Ishikawa (cell line): ENCODE data around the gene OSBPL10.

Source experiments
- CEBPB ChIP-seq: IDR thresholded peaks from 2 replicates; pipeline ENCODE4 v1.6.1; 2012
- CREB1 ChIP-seq: IDR thresholded peaks from 2 replicates; pipeline ENCODE4 v1.6.1; 2012; ENCODE audit warnings: low read depth
- EGR1 ChIP-seq: IDR thresholded peaks from 2 replicates; pipeline ENCODE4 v1.6.1; 2012
- EP300 ChIP-seq: IDR thresholded peaks from 2 replicates; pipeline ENCODE4 v1.6.1; 2012; ENCODE audit warnings: borderline replicate concordance
- FOXM1 ChIP-seq: IDR thresholded peaks from 2 replicates; pipeline ENCODE4 v1.6.1; 2012; ENCODE audit warnings: low read depth, borderline replicate concordance
- MAX ChIP-seq: IDR thresholded peaks from 2 replicates; pipeline ENCODE4 v1.6.1; 2012
- NFIC ChIP-seq: IDR thresholded peaks from 2 replicates; pipeline ENCODE4 v1.6.1; 2012
- RAD21 ChIP-seq: IDR thresholded peaks from 2 replicates; pipeline ENCODE4 v1.6.1; 2012; ENCODE audit warnings: low read depth
- REST ChIP-seq: IDR thresholded peaks from 2 replicates; pipeline ENCODE4 v1.6.1; 2012; ENCODE audit warnings: low read depth, mild to moderate bottlenecking
- TAF1 ChIP-seq: IDR thresholded peaks from 2 replicates; pipeline ENCODE4 v1.6.1; 2012; ENCODE audit warnings: low read depth, mild to moderate bottlenecking
- TCF12 ChIP-seq: IDR thresholded peaks from 2 replicates; pipeline ENCODE4 v1.6.1; 2012; ENCODE audit warnings: low read depth
- TEAD4 ChIP-seq: IDR thresholded peaks from 2 replicates; pipeline ENCODE4 v1.6.1; 2012
- USF1 ChIP-seq: IDR thresholded peaks from 2 replicates; pipeline ENCODE4 v1.6.1; 2012
- YY1 ChIP-seq: IDR thresholded peaks from 2 replicates; pipeline ENCODE4 v1.6.1; 2012; ENCODE audit warnings: low read depth
- ZBTB7A ChIP-seq: IDR thresholded peaks from 2 replicates; pipeline ENCODE4 v1.6.1; 2012; ENCODE audit warnings: low read depth

The OSBPL10 gene

GRCh38 chr3:31878231-31878838 lies 102.7 kb downstream of the OSBPL10 start:
- TF ChIP-seq CEBPB = peak; percentile 68; the same call in 1 of the 2 replicates
- TF ChIP-seq TCF12 = no peak
- TF ChIP-seq EP300 = 0 out of 2 replicates have a peak, but pooled peaks have one; percentile 34
- peak; percentile 60 for TF ChIP-seq TEAD4
- TF ChIP-seq YY1 = no peak

- TF ChIP-seq FOXM1 = no peak
- TF ChIP-seq ZBTB7A = no peak
- no peak for TF ChIP-seq REST
- no peak; the same call in 1 of the 2 replicates for TF ChIP-seq RAD21
- TF ChIP-seq CREB1 = no peak
- peak; percentile 51; the same call in 1 of the 2 replicates for TF ChIP-seq EP300
- peak; percentile 54; the same call in 1 of the 2 replicates for TF ChIP-seq TEAD4
- no peak; the same call in 1 of the 2 replicates for TF ChIP-seq MAX
- TF ChIP-seq NFIC = peak; percentile 86
- no peak for TF ChIP-seq YY1
- no peak for TF ChIP-seq TAF1
- peak; percentile 46; the same call in 1 of the 2 replicates for TF ChIP-seq TCF12
- TF ChIP-seq USF1 = no peak
- peak; percentile 23; the same call in 1 of the 2 replicates for TF ChIP-seq EGR1
- TF ChIP-seq CEBPB = no peak
Measured at GRCh38 chr3:31876331-31876730, 104.7 kb downstream of the OSBPL10 start.

GRCh38 chr3:31875437-31875836 lies 105.6 kb downstream of the OSBPL10 start:
- TF ChIP-seq RAD21 = no peak
- TF ChIP-seq CEBPB = no peak
- no peak for TF ChIP-seq YY1
- TF ChIP-seq ZBTB7A = no peak
- no peak for TF ChIP-seq EP300
- TF ChIP-seq TEAD4 = no peak
- TF ChIP-seq TCF12 = no peak
- no peak for TF ChIP-seq CREB1
- TF ChIP-seq USF1 = no peak
- TF ChIP-seq EGR1 = no peak
- TF ChIP-seq FOXM1 = no peak
- no peak for TF ChIP-seq MAX

GRCh38 chr3:31873254-31873820 lies 107.7 kb downstream of the OSBPL10 start:
- no peak for TF ChIP-seq TEAD4
- no peak for TF ChIP-seq TCF12
- TF ChIP-seq MAX = no peak
- no peak for TF ChIP-seq CREB1

- no peak for TF ChIP-seq EP300
- no peak for TF ChIP-seq MAX
- no peak for TF ChIP-seq EGR1
- no peak for TF ChIP-seq FOXM1
- no peak for TF ChIP-seq REST
- no peak for TF ChIP-seq RAD21
- TF ChIP-seq TAF1 = no peak
- TF ChIP-seq ZBTB7A = no peak
- no peak for TF ChIP-seq YY1
- TF ChIP-seq NFIC = no peak
- TF ChIP-seq USF1 = no peak
- TF ChIP-seq TCF12 = no peak
- no peak for TF ChIP-seq CREB1
- no peak for TF ChIP-seq TEAD4
- TF ChIP-seq CEBPB = no peak
Measured at GRCh38 chr3:31871939-31872507, 109.0 kb downstream of the OSBPL10 start.
